ENCODE data around the gene LCLAT1.

DNA sequence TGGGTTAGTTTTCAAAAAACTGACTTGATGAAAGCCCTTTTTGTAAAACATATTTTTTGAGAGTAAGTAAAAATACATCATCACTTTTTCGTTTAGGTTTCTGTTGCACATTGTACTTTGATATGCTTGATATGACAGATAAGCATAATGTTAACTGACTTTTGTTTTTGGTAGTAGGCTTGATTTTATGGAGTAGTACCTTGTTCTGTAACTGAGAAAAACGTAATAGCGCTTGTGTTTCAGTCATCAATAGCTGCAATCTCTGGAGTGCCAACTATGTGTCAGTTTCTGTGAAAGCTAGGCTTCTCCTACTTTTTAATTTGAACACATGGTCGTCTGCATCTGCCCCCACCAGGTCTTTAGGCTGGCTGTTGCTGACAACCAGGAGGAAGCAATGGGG, 1.3 kb downstream of the LCLAT1 start:
- no peak for TF ChIP-seq EZH2 (IDR thresholded peaks at IDR 0.05; ENCODE audit: borderline replicate concordance, low read length)
- TF ChIP-seq, protein P1, sequence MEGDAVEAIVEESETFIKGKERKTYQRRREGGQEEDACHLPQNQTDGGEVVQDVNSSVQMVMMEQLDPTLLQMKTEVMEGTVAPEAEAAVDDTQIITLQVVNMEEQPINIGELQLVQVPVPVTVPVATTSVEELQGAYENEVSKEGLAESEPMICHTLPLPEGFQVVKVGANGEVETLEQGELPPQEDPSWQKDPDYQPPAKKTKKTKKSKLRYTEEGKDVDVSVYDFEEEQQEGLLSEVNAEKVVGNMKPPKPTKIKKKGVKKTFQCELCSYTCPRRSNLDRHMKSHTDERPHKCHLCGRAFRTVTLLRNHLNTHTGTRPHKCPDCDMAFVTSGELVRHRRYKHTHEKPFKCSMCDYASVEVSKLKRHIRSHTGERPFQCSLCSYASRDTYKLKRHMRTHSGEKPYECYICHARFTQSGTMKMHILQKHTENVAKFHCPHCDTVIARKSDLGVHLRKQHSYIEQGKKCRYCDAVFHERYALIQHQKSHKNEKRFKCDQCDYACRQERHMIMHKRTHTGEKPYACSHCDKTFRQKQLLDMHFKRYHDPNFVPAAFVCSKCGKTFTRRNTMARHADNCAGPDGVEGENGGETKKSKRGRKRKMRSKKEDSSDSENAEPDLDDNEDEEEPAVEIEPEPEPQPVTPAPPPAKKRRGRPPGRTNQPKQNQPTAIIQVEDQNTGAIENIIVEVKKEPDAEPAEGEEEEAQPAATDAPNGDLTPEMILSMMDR (conservative IDR thresholded peaks at IDR 0.05 in 1 of 2, IDR thresholded peaks at IDR 0.05 in 1 of 2; ENCODE audit: extremely low read depth in 1 of 2, insufficient read depth in 1 of 2, low read depth in 1 of 2, low read length in 2 of 2) = no peak

Measured in mammary epithelial cell (primary cell).